Placental pericyte (primary cell): ENCODE results near the gene CA10. TPM values are rescaled to one million over a fixed set of nuclear protein-coding genes. Genes with fewer than 3 reads are reported as not detected.

Experiments
- total RNA-seq: library from RNA; depleted of rRNA; stranded (reverse); fragments of >200 nt; gene quantifications from 2 replicates; pipeline ENCODE4 v1.2.3, GENCODE V29; 2012

Gene CA10
- total RNA-seq, result 1.4 TPM in 1 of 2 replicates, not detected in the other

DNA sequence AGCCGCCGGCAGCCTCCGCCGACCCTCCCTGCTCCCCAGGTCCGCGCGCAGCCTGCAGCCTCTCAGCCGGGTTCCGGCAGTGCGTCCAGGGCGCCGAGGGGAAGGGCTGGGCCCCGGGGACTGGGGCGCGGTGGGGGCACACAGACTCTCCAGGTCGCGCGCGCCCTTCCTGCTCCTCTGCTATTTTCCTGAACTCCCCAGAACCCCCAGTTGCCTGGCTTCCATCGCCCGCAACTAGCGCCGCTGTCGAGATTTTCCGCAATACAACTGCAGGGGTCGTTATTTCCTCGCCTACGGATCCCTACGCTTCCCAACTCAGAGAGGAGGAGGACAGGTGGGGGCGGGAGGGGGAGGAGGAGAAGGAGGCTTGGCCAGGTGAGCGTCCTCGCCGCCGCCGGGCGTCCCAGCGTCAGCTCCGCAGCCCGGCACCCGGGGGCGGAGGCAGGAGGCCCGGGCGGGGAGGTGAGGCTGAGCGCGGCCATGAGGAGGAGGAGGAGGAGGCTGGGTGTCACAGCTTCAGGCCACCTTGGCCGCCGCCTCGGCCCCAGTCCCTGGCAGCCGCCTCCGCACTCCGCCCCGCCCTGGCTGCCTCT, at the start of gene CA10:
TSS of gene CA10 (minus strand) at position 265 of the 593 bp plus-strand sequence.

